SU-DHL-6 (cell line): Measurements from ENCODE around the gene BRI3BP.
"Not testable (repeated sequence)": the region's sequence is repeated elsewhere in the genome, so short reads cannot be mapped to it uniquely, and the experiment has no call there.

ENCODE experiments used
- H2AFZ ChIP-seq: fragments of 200-600 bp; sonication (generic); 2 replicates; pipeline ENCODE4 v1.6.1; 2014; ENCODE audit warnings: low read depth, mild to moderate bottlenecking, moderate library complexity, mixed read lengths, antibody characterized with exemption, low read length; ENCODE audit not compliant: severe bottlenecking
- H3F3A ChIP-seq: fragments of 200-600 bp; shearing (Covaris generic); 2 replicates; pipeline ENCODE4 v1.6.0; 2016; ENCODE audit warnings: antibody characterized with exemption, mild to moderate bottlenecking; ENCODE audit not compliant: insufficient read depth
- H3K27ac ChIP-seq: fragments of 200-600 bp; sonication (generic); 2 replicates; pipeline ENCODE4 v1.5.1; 2016; ENCODE audit warnings: low read depth, mild to moderate bottlenecking, low read length, moderate library complexity, mixed read lengths
- H3K27me3 ChIP-seq: fragments of 200-600 bp; sonication (generic), shearing (Covaris generic); 2 replicates; pipeline ENCODE4 v1.6.0; 2014; ENCODE audit warnings: mild to moderate bottlenecking, low read length
- H3K36me3 ChIP-seq: fragments of 200-600 bp; sonication (generic); 2 replicates; pipeline ENCODE4 v1.6.1; 2014; ENCODE audit warnings: mild to moderate bottlenecking, low read length, mixed read lengths
- H3K4me2 ChIP-seq: fragments of 300-600, 200-600 bp; shearing (Covaris generic), sonication (generic); 2 replicates; pipeline ENCODE4 v1.6.0; 2014; ENCODE audit warnings: low read length, low read depth, mild to moderate bottlenecking; ENCODE audit not compliant: poor library complexity, severe bottlenecking
- H3K4me3 ChIP-seq: fragments of 200-600 bp; sonication (generic); 2 replicates; pipeline ENCODE4 v1.5.1; 2014; ENCODE audit warnings: antibody characterized with exemption, low read length, mild to moderate bottlenecking, mixed read lengths; ENCODE audit not compliant: insufficient read depth, poor library complexity, severe bottlenecking
- H3K79me2 ChIP-seq: fragments of 200-600 bp; sonication (generic); 2 replicates; pipeline ENCODE4 v1.6.1; 2014; ENCODE audit warnings: mild to moderate bottlenecking, low read length, moderate library complexity; ENCODE audit not compliant: insufficient read depth
- H3K9ac ChIP-seq: fragments of 200-600 bp; sonication (generic); 2 replicates; pipeline ENCODE4 v1.7.0; 2014; ENCODE audit warnings: mild to moderate bottlenecking, low read length
- H3K9me2 ChIP-seq: fragments of 200-600 bp; sonication (generic); replicated peaks from 2 replicates; pipeline ENCODE4 v1.6.1; 2014; ENCODE audit warnings: low read length; ENCODE audit not compliant: insufficient read depth
- H3K9me3 ChIP-seq: fragments of 200-600 bp; sonication (generic); 2 replicates; pipeline ENCODE4 v1.6.1; 2014; ENCODE audit warnings: low read length, mixed read lengths; ENCODE audit not compliant: insufficient read depth
- H4K20me1 ChIP-seq: fragments of 200-600 bp; sonication (generic); 2 replicates; pipeline ENCODE4 v1.6.1; 2014; ENCODE audit warnings: low read depth, mild to moderate bottlenecking, antibody characterized with exemption, low read length, moderate library complexity, mixed read lengths
- CTCF ChIP-seq: fragments of 200-600 bp; sonication (generic); IDR thresholded peaks from one replicate; pipeline ENCODE4 v1.5.1; 2017; ENCODE audit warnings: antibody characterized with exemption, mild to moderate bottlenecking, low read length, moderate library complexity; ENCODE audit not compliant: insufficient read depth, poor library complexity, severe bottlenecking
- EZH2phosphoT487 ChIP-seq: fragments of 200-600 bp; sonication (generic), shearing (Covaris generic); conservative IDR thresholded peaks from 2 replicates; pipeline ENCODE4 v1.6.1; 2018; ENCODE audit warnings: mild to moderate bottlenecking, antibody characterized with exemption, low read length, moderate library complexity, mixed read lengths

BRI3BP gene

GRCh38 chr12:125056306-125056705, 62.9 kb downstream of the BRI3BP start:
- H4K20me1 ChIP-seq, result no peaks in the 10 kb centered on the region
- H3K4me2 ChIP-seq, result no peak overlapping the region
- no peak for TF ChIP-seq CTCF
- TF ChIP-seq EZH2phosphoT487, result no peak
- H3K36me3 ChIP-seq, result no peaks in the 10 kb centered on the region
- H3K9ac ChIP-seq, result no peak overlapping the region
- no peaks in the 10 kb centered on the region for H3K9me2 ChIP-seq
- H3K79me2 ChIP-seq, result no peaks in the 10 kb centered on the region
- no peak overlapping the region for H2AFZ ChIP-seq
- H3K27ac ChIP-seq, result no peak overlapping the region
- no peaks in the 10 kb centered on the region for H3K27me3 ChIP-seq
- no peak overlapping the region for H3K4me3 ChIP-seq
- peaks cover 5% of the 10 kb centered on the region; the same call in 1 of the 2 replicates for H3K9me3 ChIP-seq
- no peaks in the 10 kb centered on the region for H3F3A ChIP-seq

GRCh38 chr12:125057708-125058107, 64.3 kb downstream of the BRI3BP start:
- Histone ChIP-seq H3K27me3 (no peaks in the 10 kb centered on the region), H3K9me3 (peaks cover 10% of the 10 kb centered on the region; the same call in 1 of the 2 replicates), H3K9ac (no peak overlapping the region), H3K4me3 (no peak overlapping the region), H3K27ac (no peak overlapping the region), H3K9me2 (no peaks in the 10 kb centered on the region), H3F3A (no peaks in the 10 kb centered on the region), H3K36me3 (no peaks in the 10 kb centered on the region), H4K20me1 (no peaks in the 10 kb centered on the region), H3K4me2 (no peak overlapping the region), H2AFZ (no peak overlapping the region), H3K79me2 (no peaks in the 10 kb centered on the region)
- TF ChIP-seq CTCF (no peak), EZH2phosphoT487 (no peak)

GRCh38 chr12:125061229-125061628, 67.8 kb downstream of the BRI3BP start:
- Histone ChIP-seq H3K4me3 (no peak overlapping the region), H2AFZ (no peak overlapping the region)

GRCh38 chr12:125063522-125063921, 70.1 kb downstream of the BRI3BP start:
- not testable (repeated sequence) for H3K9ac ChIP-seq, H3K9me3 ChIP-seq, H3K4me2 ChIP-seq, H3K9me2 ChIP-seq, H3K27ac ChIP-seq, H3K27me3 ChIP-seq, H2AFZ ChIP-seq, H3F3A ChIP-seq, H3K4me3 ChIP-seq, H4K20me1 ChIP-seq, H3K36me3 ChIP-seq, H3K79me2 ChIP-seq

More at GRCh38 chr12:125061229-125061628, 67.8 kb downstream of the BRI3BP start:
- no peak overlapping the region for H3K4me2 ChIP-seq
- H3K27me3 ChIP-seq, result no peaks in the 10 kb centered on the region
- H3K9me2 ChIP-seq, result no peaks in the 10 kb centered on the region
- TF ChIP-seq EZH2phosphoT487, result no peak
- H3K9me3 ChIP-seq, result peaks cover 10% of the 10 kb centered on the region; the same call in 1 of the 2 replicates
- no peak overlapping the region for H3K27ac ChIP-seq
- H3K36me3 ChIP-seq, result no peaks in the 10 kb centered on the region
- H3K9ac ChIP-seq, result no peak overlapping the region
- H3F3A ChIP-seq, result no peaks in the 10 kb centered on the region
- H3K79me2 ChIP-seq, result peaks cover 4% of the 10 kb centered on the region; the same call in 1 of the 2 replicates
- H4K20me1 ChIP-seq, result no peaks in the 10 kb centered on the region
